ENCODE data around the gene SLC6A4. TPM values are rescaled to one million over a fixed set of nuclear protein-coding genes. Genes with fewer than 3 reads are reported as not detected.

The SLC6A4 gene
- total and polyA plus RNA-seq, 4 donors, result 1.1 to 36.0 (median 4.7) TPM

- no peak overlapping the region for H3K4me3 ChIP-seq (ENCODE audit: low read depth, low read length)
- peaks cover 38% of the 10 kb centered on the region for H3K27me3 ChIP-seq (ENCODE audit: control insufficient read depth, insufficient read depth, low read length)
- peaks cover 23% of the 10 kb centered on the region for H3K4me1 ChIP-seq (ENCODE audit: control insufficient read depth, insufficient read depth, low read length)
- H3K27ac ChIP-seq (ENCODE audit: low read depth, low read length), result no peak overlapping the region
- no peaks in the 10 kb centered on the region for H3K9me3 ChIP-seq (ENCODE audit: control insufficient read depth, insufficient read depth, low read length)
- 90% methylated on average over 4 of the region's 6 CpGs for WGBS (ENCODE audit: insufficient coverage)
- no peak for DNase-seq (ENCODE audit: low read depth in 4 of 6, low spot score in 6 of 6)
- no peaks in the 10 kb centered on the region for H3K36me3 ChIP-seq (ENCODE audit: control insufficient read depth, insufficient read depth, low read length)
Measured at GRCh38 chr17:30241051-30241450, 5.6 kb upstream of the SLC6A4 start.

GRCh38 chr17:30240177-30240576 lies 4.7 kb upstream of the SLC6A4 start:
- no peak for DNase-seq (ENCODE audit: low read depth in 4 of 6, low spot score in 6 of 6)
- Histone ChIP-seq H3K36me3 (ENCODE audit: control insufficient read depth, insufficient read depth, low read length) (no peaks in the 10 kb centered on the region), H3K27me3 (ENCODE audit: control insufficient read depth, insufficient read depth, low read length) (peaks cover 47% of the 10 kb centered on the region), H3K27ac (ENCODE audit: low read depth, low read length) (no peak overlapping the region), H3K4me3 (ENCODE audit: low read depth, low read length) (no peak overlapping the region), H3K9me3 (ENCODE audit: control insufficient read depth, insufficient read depth, low read length) (no peaks in the 10 kb centered on the region), H3K4me1 (ENCODE audit: control insufficient read depth, insufficient read depth, low read length) (peaks cover 30% of the 10 kb centered on the region)
- WGBS (ENCODE audit: insufficient coverage), result 91% methylated on average over 6 of the region's 8 CpGs

GRCh38 chr17:30239089-30239462 lies 3.6 kb upstream of the SLC6A4 start:
- no peak overlapping the region for H3K4me3 ChIP-seq (ENCODE audit: low read depth, low read length)
- peaks cover 55% of the 10 kb centered on the region for H3K27me3 ChIP-seq (ENCODE audit: control insufficient read depth, insufficient read depth, low read length)
- no peaks in the 10 kb centered on the region for H3K9me3 ChIP-seq (ENCODE audit: control insufficient read depth, insufficient read depth, low read length)
- whole genome bisulfite sequencing (ENCODE audit: insufficient coverage), result 56% methylated on average over 5 of the region's 5 CpGs
- H3K4me1 ChIP-seq (ENCODE audit: control insufficient read depth, insufficient read depth, low read length), result peaks cover 33% of the 10 kb centered on the region
- no peak for DNase-seq (ENCODE audit: low read depth in 4 of 6, low spot score in 6 of 6)
- H3K36me3 ChIP-seq (ENCODE audit: control insufficient read depth, insufficient read depth, low read length), result no peaks in the 10 kb centered on the region
- no peak overlapping the region for H3K27ac ChIP-seq (ENCODE audit: low read depth, low read length)

GRCh38 chr17:30238387-30239088 lies 3.0 kb upstream of the SLC6A4 start:
- Histone ChIP-seq H3K36me3 (ENCODE audit: control insufficient read depth, insufficient read depth, low read length) (no peaks in the 10 kb centered on the region), H3K9me3 (ENCODE audit: control insufficient read depth, insufficient read depth, low read length) (no peaks in the 10 kb centered on the region), H3K4me1 (ENCODE audit: control insufficient read depth, insufficient read depth, low read length) (peaks cover 33% of the 10 kb centered on the region), H3K27ac (ENCODE audit: low read depth, low read length) (no peak overlapping the region), H3K4me3 (ENCODE audit: low read depth, low read length) (no peak overlapping the region), H3K27me3 (ENCODE audit: control insufficient read depth, insufficient read depth, low read length) (peaks cover 58% of the 10 kb centered on the region)
- no peak for DNase-seq (ENCODE audit: low read depth in 4 of 6, low spot score in 6 of 6)
- WGBS (ENCODE audit: insufficient coverage), result 17% methylated on average over 25 of the region's 27 CpGs

GRCh38 chr17:30238003-30238344 lies 2.5 kb upstream of the SLC6A4 start:
- 5% methylated on average over 5 of the region's 7 CpGs for WGBS (ENCODE audit: insufficient coverage)
- no peaks in the 10 kb centered on the region for H3K36me3 ChIP-seq (ENCODE audit: control insufficient read depth, insufficient read depth, low read length)
- H3K4me3 ChIP-seq (ENCODE audit: low read depth, low read length), result no peak overlapping the region
- H3K27ac ChIP-seq (ENCODE audit: low read depth, low read length), result no peak overlapping the region
- no peaks in the 10 kb centered on the region for H3K9me3 ChIP-seq (ENCODE audit: control insufficient read depth, insufficient read depth, low read length)
- DNase-seq (ENCODE audit: low read depth in 4 of 6, low spot score in 6 of 6), result no peak
- H3K27me3 ChIP-seq (ENCODE audit: control insufficient read depth, insufficient read depth, low read length), result peaks cover 64% of the 10 kb centered on the region
- peaks cover 33% of the 10 kb centered on the region for H3K4me1 ChIP-seq (ENCODE audit: control insufficient read depth, insufficient read depth, low read length)

- no peak overlapping the region for H3K4me3 ChIP-seq (ENCODE audit: low read depth, low read length)
- H3K27ac ChIP-seq (ENCODE audit: low read depth, low read length), result no peak overlapping the region
- H3K36me3 ChIP-seq (ENCODE audit: control insufficient read depth, insufficient read depth, low read length), result no peaks in the 10 kb centered on the region
- no peaks in the 10 kb centered on the region for H3K9me3 ChIP-seq (ENCODE audit: control insufficient read depth, insufficient read depth, low read length)
- 13% methylated on average over 21 of the region's 21 CpGs for WGBS (ENCODE audit: insufficient coverage)
- peaks cover 64% of the 10 kb centered on the region for H3K27me3 ChIP-seq (ENCODE audit: control insufficient read depth, insufficient read depth, low read length)
- H3K4me1 ChIP-seq (ENCODE audit: control insufficient read depth, insufficient read depth, low read length), result peaks cover 33% of the 10 kb centered on the region
- DNase-seq (ENCODE audit: low read depth in 4 of 6, low spot score in 6 of 6), result no peak
Measured at GRCh38 chr17:30237296-30238002, 2.0 kb upstream of the SLC6A4 start.

GRCh38 chr17:30236766-30237165 lies 1.3 kb upstream of the SLC6A4 start:
- Histone ChIP-seq H3K4me3 (ENCODE audit: low read depth, low read length) (no peak overlapping the region), H3K9me3 (ENCODE audit: control insufficient read depth, insufficient read depth, low read length) (no peaks in the 10 kb centered on the region), H3K4me1 (ENCODE audit: control insufficient read depth, insufficient read depth, low read length) (peaks cover 33% of the 10 kb centered on the region), H3K27ac (ENCODE audit: low read depth, low read length) (no peak overlapping the region), H3K27me3 (ENCODE audit: control insufficient read depth, insufficient read depth, low read length) (peaks cover 66% of the 10 kb centered on the region), H3K36me3 (ENCODE audit: control insufficient read depth, insufficient read depth, low read length) (no peaks in the 10 kb centered on the region)
- DNase-seq (ENCODE audit: low read depth in 4 of 6, low spot score in 6 of 6), result peak in 1 of 6 donors; percentile 48
- 2% methylated on average over 12 of the region's 20 CpGs for WGBS (ENCODE audit: insufficient coverage)

- peak overlapping the region; percentile 38 for H3K4me3 ChIP-seq (ENCODE audit: low read depth, low read length)
- no peaks in the 10 kb centered on the region for H3K9me3 ChIP-seq (ENCODE audit: control insufficient read depth, insufficient read depth, low read length)
- WGBS (ENCODE audit: insufficient coverage), result 56% methylated on average over 8 of the region's 10 CpGs
- no peaks in the 10 kb centered on the region for H3K36me3 ChIP-seq (ENCODE audit: control insufficient read depth, insufficient read depth, low read length)
- DNase-seq (ENCODE audit: low read depth in 4 of 6, low spot score in 6 of 6), result no peak
- H3K27ac ChIP-seq (ENCODE audit: low read depth, low read length), result no peak overlapping the region
- peaks cover 33% of the 10 kb centered on the region for H3K4me1 ChIP-seq (ENCODE audit: control insufficient read depth, insufficient read depth, low read length)
- peaks cover 68% of the 10 kb centered on the region for H3K27me3 ChIP-seq (ENCODE audit: control insufficient read depth, insufficient read depth, low read length)
Measured at GRCh38 chr17:30236297-30236624, 764 bp upstream of the SLC6A4 start.

- Histone ChIP-seq H3K4me1 (ENCODE audit: control insufficient read depth, insufficient read depth, low read length) (peaks cover 33% of the 10 kb centered on the region), H3K27me3 (ENCODE audit: control insufficient read depth, insufficient read depth, low read length) (peaks cover 69% of the 10 kb centered on the region), H3K4me3 (ENCODE audit: low read depth, low read length) (peak overlapping the region; percentile 24), H3K36me3 (ENCODE audit: control insufficient read depth, insufficient read depth, low read length) (no peaks in the 10 kb centered on the region), H3K9me3 (ENCODE audit: control insufficient read depth, insufficient read depth, low read length) (no peaks in the 10 kb centered on the region), H3K27ac (ENCODE audit: low read depth, low read length) (no peak overlapping the region)
- WGBS (ENCODE audit: insufficient coverage), result 34% methylated on average over 10 of the region's 12 CpGs
- no peak for DNase-seq (ENCODE audit: low read depth in 4 of 6, low spot score in 6 of 6)
Measured at GRCh38 chr17:30234964-30235363, 533 bp downstream of the SLC6A4 start.

GRCh38 chr17:30234296-30234695 lies 1.2 kb downstream of the SLC6A4 start:
- peaks cover 33% of the 10 kb centered on the region for H3K4me1 ChIP-seq (ENCODE audit: control insufficient read depth, insufficient read depth, low read length)
- 93% methylated on average over 4 of the region's 6 CpGs for WGBS (ENCODE audit: insufficient coverage)
- H3K27me3 ChIP-seq (ENCODE audit: control insufficient read depth, insufficient read depth, low read length), result peaks cover 63% of the 10 kb centered on the region

More at GRCh38 chr17:30234296-30234695, 1.2 kb downstream of the SLC6A4 start:
- Histone ChIP-seq H3K36me3 (ENCODE audit: control insufficient read depth, insufficient read depth, low read length) (no peaks in the 10 kb centered on the region), H3K9me3 (ENCODE audit: control insufficient read depth, insufficient read depth, low read length) (no peaks in the 10 kb centered on the region), H3K4me3 (ENCODE audit: low read depth, low read length) (no peak overlapping the region), H3K27ac (ENCODE audit: low read depth, low read length) (no peak overlapping the region)
- DNase-seq (ENCODE audit: low read depth in 4 of 6, low spot score in 6 of 6), result no peak

Data from spinal cord (tissue), 10 donors.